Neutrophil (primary cell): ENCODE results near the gene CDC16.

ENCODE experiments used
- H3K27ac ChIP-seq: fragments of 200-600 bp; sonication (generic); 2 replicates; pipeline ENCODE4 v1.5.1; 2016; ENCODE audit warnings: mild to moderate bottlenecking, moderate library complexity
- H3K27me3 ChIP-seq: fragments of 200-600 bp; sonication (generic); 2 replicates; pipeline ENCODE4 v1.6.0; 2016; ENCODE audit warnings: mild to moderate bottlenecking
- H3K36me3 ChIP-seq: fragments of 200-600 bp; sonication (generic); 2 replicates; pipeline ENCODE4 v1.5.1; 2017
- H3K4me1 ChIP-seq, 2 experiments: fragments of 200-600 bp in 1 of 2; sonication (generic) in 1 of 2; 1 replicate in 1 of 2; 2 replicates in 1 of 2; pipeline versions ENCODE4 v1.5.1 to v1.6.1; 2013 to 2016; ENCODE audit warnings: low read depth in 1 of 2, low read length in 1 of 2, mild to moderate bottlenecking in 1 of 2, moderate library complexity in 1 of 2; ENCODE audit not compliant: control insufficient read depth in 1 of 2, insufficient read depth in 1 of 2
- H3K4me3 ChIP-seq, 2 experiments: fragments of 200-600 bp in 1 of 2; sonication (generic) in 1 of 2; 1 replicate in 1 of 2; 2 replicates in 1 of 2; pipeline ENCODE4 v1.5.1; 2013 to 2016; ENCODE audit warnings: low read depth in 1 of 2, low read length in 1 of 2, mild to moderate bottlenecking in 1 of 2, moderate library complexity in 1 of 2
- H3K9me3 ChIP-seq: fragments of 200-600 bp; sonication (generic); 2 replicates; pipeline ENCODE4 v1.5.1; 2016
- CTCF ChIP-seq: fragments of 200-600 bp; sonication (generic); IDR thresholded peaks from 2 replicates; pipeline ENCODE4 v1.5.1; 2016; ENCODE audit warnings: antibody characterized with exemption

Gene CDC16

GRCh38 chr13:114279146-114279545 is 44.4 kb downstream of the CDC16 start:
- Histone ChIP-seq H3K9me3 (no peaks in the 10 kb centered on the region), H3K36me3 (peaks cover 11% of the 10 kb centered on the region), H3K27ac (no peak overlapping the region), H3K27me3 (no peaks in the 10 kb centered on the region), H3K4me3 (no peak overlapping the region), H3K4me1 (peaks cover 17% of the 10 kb centered on the region in 2 experiments)
- TF ChIP-seq CTCF: no peak

- no peak overlapping the region for H3K4me3 ChIP-seq
- H3K27ac ChIP-seq: no peak overlapping the region
- peaks cover 17% of the 10 kb centered on the region in 2 experiments for H3K4me1 ChIP-seq
- H3K9me3 ChIP-seq: no peaks in the 10 kb centered on the region
- no peak for TF ChIP-seq CTCF
- H3K36me3 ChIP-seq: peaks cover 6% of the 10 kb centered on the region
- H3K27me3 ChIP-seq: no peaks in the 10 kb centered on the region
Observed at GRCh38 chr13:114279758-114280355, 45.2 kb downstream of the CDC16 start.

- Histone ChIP-seq H3K9me3 (no peaks in the 10 kb centered on the region), H3K36me3 (peaks cover 6% of the 10 kb centered on the region), H3K27me3 (no peaks in the 10 kb centered on the region), H3K4me1 (peaks cover 17% of the 10 kb centered on the region in 2 experiments), H3K4me3 (peak within 1 kb of the TSS; percentile 84 to 85), H3K27ac (peak within 1 kb of the TSS; percentile 96)
- peak; percentile 22 for TF ChIP-seq CTCF
Observed at GRCh38 chr13:114281351-114282040, 46.8 kb downstream of the CDC16 start, which contains the start of gene UPF3A. TSS of gene UPF3A (plus strand) at chr13:114281601. CDS start at chr13:114281640, 39 bp downstream.

GRCh38 chr13:114282041-114282670 is 47.5 kb downstream of the CDC16 start:
- peak overlapping the region; percentile 96 for H3K27ac ChIP-seq
- H3K4me3 ChIP-seq: peak overlapping the region; percentile 84 to 85
- no peaks in the 10 kb centered on the region for H3K27me3 ChIP-seq
- peaks cover 17% of the 10 kb centered on the region in 2 experiments for H3K4me1 ChIP-seq
- TF ChIP-seq CTCF: no peak
- peaks cover 9% of the 10 kb centered on the region for H3K36me3 ChIP-seq
- H3K9me3 ChIP-seq: no peaks in the 10 kb centered on the region

- no peaks in the 10 kb centered on the region for H3K9me3 ChIP-seq
- H3K4me3 ChIP-seq: no peak overlapping the region
- TF ChIP-seq CTCF: no peak
- peaks cover 23% of the 10 kb centered on the region for H3K36me3 ChIP-seq
- H3K27me3 ChIP-seq: no peaks in the 10 kb centered on the region
- H3K4me1 ChIP-seq: peaks cover 17% of the 10 kb centered on the region in 2 experiments
- no peak overlapping the region for H3K27ac ChIP-seq
Observed at GRCh38 chr13:114283576-114283975, 48.9 kb downstream of the CDC16 start.
